Naive thymus-derived CD4-positive, alpha-beta T cell (primary cell): Measurements from ENCODE around the gene SNRNP70. TPM values are rescaled to one million over a fixed set of nuclear protein-coding genes. Genes with fewer than 3 reads are reported as not detected.

Source experiments
- ATAC-seq: fragments of 150-1000 bp; cut with Tn5 transposase; 2 replicates; pipeline ENCODE4 v1.10.0; 2021; ENCODE audit warnings: mild to moderate bottlenecking, moderate library complexity
- CTCF ChIA-PET: fragments of 350-600 bp; sonication (Branson Sonifier 250); formaldehyde crosslinking; loops from one replicate; lab custom pipeline; 2021; ENCODE audit warnings: antibody characterized with exemption; lab: Charles Lee
- POLR2A ChIA-PET: fragments of 350-600 bp; sonication (Branson Sonifier 250); formaldehyde crosslinking; loops from one replicate; lab custom pipeline; 2021; ENCODE audit warnings: antibody characterized with exemption, inconsistent platforms; lab: Charles Lee
- DNase-seq, 9 donors: peaks; one replicate each; pipeline versions ENCODE4 v3.0.0 to v3.0.0-alpha.2; 2020 to 2022; ENCODE audit warnings: mixed read lengths in 1 of 9
- H3K27ac ChIP-seq: one replicate; pipeline ENCODE4 v1.7.0; 2013; ENCODE audit warnings: mild to moderate bottlenecking, low read depth, low read length, moderate library complexity
- H3K27me3 ChIP-seq, 2 donors: one replicate each; pipeline ENCODE4 v1.7.0; 2013; ENCODE audit warnings: low read length in 2 of 2, mild to moderate bottlenecking in 2 of 2, moderate library complexity in 2 of 2; ENCODE audit not compliant: control insufficient read depth in 2 of 2, insufficient read depth in 2 of 2
- H3K36me3 ChIP-seq, 3 experiments: 1 replicate in 2 of 3; 2 replicates in 1 of 3; pipeline ENCODE4 v1.7.0; 2013; ENCODE audit warnings: low read length in 3 of 3, mild to moderate bottlenecking in 3 of 3, moderate library complexity in 1 of 3; ENCODE audit not compliant: insufficient read depth in 3 of 3, control insufficient read depth in 2 of 3
- H3K4me1 ChIP-seq, 2 donors: one replicate each; pipeline ENCODE4 v1.7.0; 2013; ENCODE audit warnings: low read length in 2 of 2, mild to moderate bottlenecking in 2 of 2, moderate library complexity in 1 of 2; ENCODE audit not compliant: control insufficient read depth in 2 of 2, insufficient read depth in 2 of 2
- H3K4me3 ChIP-seq: 2 replicates; pipeline ENCODE4 v1.7.0; 2013; ENCODE audit warnings: mild to moderate bottlenecking, low read length
- H3K9me3 ChIP-seq, 3 experiments: 1 replicate in 2 of 3; 2 replicates in 1 of 3; pipeline ENCODE4 v1.7.0; 2013; ENCODE audit warnings: low read length in 3 of 3; ENCODE audit not compliant: control insufficient read depth in 2 of 3
- H3K27ac Mint-ChIP-seq, 9 donors: one replicate each; pipeline ENCODE4 v1.8.0; 2020 to 2022; ENCODE audit warnings: mixed read lengths in 9 of 9, mild to moderate bottlenecking in 8 of 9, moderate library complexity in 5 of 9, inconsistent platforms in 2 of 9
- H3K27me3 Mint-ChIP-seq, 5 donors: one replicate each; pipeline ENCODE4 v1.8.0; 2021 to 2022; ENCODE audit warnings: mixed read lengths in 5 of 5, mild to moderate bottlenecking in 1 of 5
- H3K36me3 Mint-ChIP-seq, 5 donors: one replicate each; pipeline ENCODE4 v1.8.0; 2020 to 2022; ENCODE audit warnings: mixed read lengths in 5 of 5, mild to moderate bottlenecking in 3 of 5, inconsistent platforms in 1 of 5
- H3K4me1 Mint-ChIP-seq, 7 donors: one replicate each; pipeline ENCODE4 v1.8.0; 2020 to 2022; ENCODE audit warnings: mixed read lengths in 7 of 7, mild to moderate bottlenecking in 3 of 7, inconsistent platforms in 1 of 7
- H3K4me3 Mint-ChIP-seq, 10 donors: one replicate each; pipeline ENCODE4 v1.8.0; 2020 to 2022; ENCODE audit warnings: mild to moderate bottlenecking in 10 of 10, mixed read lengths in 10 of 10, moderate library complexity in 6 of 10, inconsistent platforms in 2 of 10
- H3K9me3 Mint-ChIP-seq, 11 donors: one replicate each; pipeline ENCODE4 v1.8.0; 2020 to 2022; ENCODE audit warnings: mixed read lengths in 11 of 11, mild to moderate bottlenecking in 4 of 11, inconsistent platforms in 1 of 11, moderate library complexity in 1 of 11
- intact Hi-C, 2 donors: fragments of 100-400 bp; cut with micrococcal nuclease; formaldehyde crosslinking; loops; one replicate each; pipeline ENCODE4 v1.15.1; 2023
- polyA plus RNA-seq, 2 donors: library from polyadenylated mRNA; unstranded; fragments of 300-500 nt; fragmentation: Illumina TruSeq; gene quantifications; one replicate each; pipeline ENCODE4 v1.2.3, GENCODE V29; 2021
- total RNA-seq, 6 experiments: library from RNA in 5 of 6; stranded (reverse) in 5 of 6; gene quantifications; 1 replicate in 5 of 6; 2 replicates in 1 of 6; pipeline ENCODE4 v1.2.3 and lab custom pipeline; 2021 to 2026

The SNRNP70 gene
- total and polyA plus RNA-seq, 7 experiments from 2014 or later = 48.0 to 837 (median 326) TPM

GRCh38 chr19:49109569-49110233, 24.4 kb downstream of the SNRNP70 start:
- intact Hi-C loops = loop anchor here in 1 of 2 donors (10.0 kb wide), 3 partner anchors 365 to 475 kb away; partner anchors contain the start of genes DBP and FLT3LG
- H3K27me3 ChIP-seq = no peaks in the 10 kb centered on the region
- Mint-ChIP-seq H3K4me3 (no peak overlapping the region), H3K36me3 (peaks cover 5 to 26% (median 15%) of the 10 kb centered on the region in 5 donors), H3K4me1 (peaks cover 9 to 27% (median 18%) of the 10 kb centered on the region in 7 donors), H3K9me3 (peaks cover 0 to 1% (median 0%) of the 10 kb centered on the region in 11 donors), H3K27me3 (no peaks in the 10 kb centered on the region), H3K27ac (peak overlapping the region in 2 of 9 donors; percentile 0 to 34)
- no peak overlapping the region for H3K27ac ChIP-seq
- POLR2A ChIA-PET = no interaction called here
- H3K4me1 ChIP-seq = peaks cover 4 to 6% of the 10 kb centered on the region in 2 donors
- H3K9me3 ChIP-seq = no peaks in the 10 kb centered on the region
- ATAC-seq = no peak
- no peak overlapping the region for H3K4me3 ChIP-seq
- DNase-seq = no peak
- CTCF ChIA-PET = interaction anchor here (0.9 to 1.0 kb wide), 2 partner anchors 8 to 12 kb away, joined by 3 read pairs; no protein-coding TSS in a partner anchor
- H3K36me3 ChIP-seq = peaks cover 0 to 48% (median 12%) of the 10 kb centered on the region in 3 experiments

- no peak for DNase-seq
- peaks cover 8 to 11% of the 10 kb centered on the region in 2 donors for H3K4me1 ChIP-seq
- CTCF ChIA-PET = interaction anchor here (1.1 kb wide), 1 partner anchor 36 kb away, joined by 3 read pairs; no protein-coding TSS in a partner anchor
- intact Hi-C loops = loop anchor here in 1 of 2 donors (10.0 kb wide), 3 partner anchors 364 to 476 kb away; partner anchors contain the start of genes DBP and FLT3LG
- H3K9me3 Mint-ChIP-seq = no peaks in the 10 kb centered on the region
- no peaks in the 10 kb centered on the region for H3K27me3 Mint-ChIP-seq
- no peak overlapping the region for H3K27ac ChIP-seq
- POLR2A ChIA-PET = interaction anchor here (1.1 kb wide), 1 partner anchor 18 kb away, joined by 4 read pairs; no protein-coding TSS in a partner anchor
- peaks cover 5 to 20% (median 10%) of the 10 kb centered on the region in 5 donors for H3K36me3 Mint-ChIP-seq
- H3K4me3 Mint-ChIP-seq = no peak overlapping the region
- no peak overlapping the region for H3K27ac Mint-ChIP-seq
- peaks cover 15 to 30% (median 23%) of the 10 kb centered on the region in 7 donors for H3K4me1 Mint-ChIP-seq
- H3K36me3 ChIP-seq = peaks cover 0 to 41% (median 8%) of the 10 kb centered on the region in 3 experiments
- H3K4me3 ChIP-seq = no peak overlapping the region
- no peaks in the 10 kb centered on the region for H3K27me3 ChIP-seq
- H3K9me3 ChIP-seq = no peaks in the 10 kb centered on the region
- ATAC-seq = no peak
Measured at GRCh38 chr19:49110567-49110966, 25.3 kb downstream of the SNRNP70 start.

GRCh38 chr19:49111218-49111998, 26.2 kb downstream of the SNRNP70 start:
- H3K4me3 Mint-ChIP-seq = peak overlapping the region in 2 of 10 donors; percentile 21 to 25
- H3K36me3 ChIP-seq = peaks cover 0 to 33% (median 8%) of the 10 kb centered on the region in 3 experiments
- DNase-seq = no peak
- H3K9me3 ChIP-seq = no peaks in the 10 kb centered on the region
- peak overlapping the region in 1 of 9 donors; percentile 13 for H3K27ac Mint-ChIP-seq
- no peaks in the 10 kb centered on the region for H3K27me3 ChIP-seq
- ChIA-PET POLR2A (interaction anchor here (0.6 to 1.1 kb wide), 2 partner anchors 16 to 17 kb away, joined by 4 read pairs; no protein-coding TSS in a partner anchor), CTCF (interaction anchor here (0.6 to 1.1 kb wide), 3 partner anchors 13 to 758 kb away, joined by 3 to 4 read pairs (median 3); no protein-coding TSS in a partner anchor)
- peaks cover 8 to 11% of the 10 kb centered on the region in 2 donors for H3K4me1 ChIP-seq
- ATAC-seq = no peak
- intact Hi-C loops = loop anchor here in 1 of 2 donors (10.0 kb wide), 3 partner anchors 363 to 477 kb away; partner anchors contain the start of genes DBP and FLT3LG
- no peak overlapping the region for H3K4me3 ChIP-seq
- H3K27me3 Mint-ChIP-seq = no peaks in the 10 kb centered on the region
- no peak overlapping the region for H3K27ac ChIP-seq
- no peaks in the 10 kb centered on the region for H3K9me3 Mint-ChIP-seq
- peaks cover 5 to 20% (median 10%) of the 10 kb centered on the region in 5 donors for H3K36me3 Mint-ChIP-seq
- peaks cover 19 to 31% (median 24%) of the 10 kb centered on the region in 7 donors for H3K4me1 Mint-ChIP-seq

- Histone ChIP-seq H3K4me1 (peaks cover 15 to 19% of the 10 kb centered on the region in 2 donors), H3K9me3 (no peaks in the 10 kb centered on the region), H3K4me3 (peak within 1 kb of the TSS; percentile 66), H3K27me3 (no peaks in the 10 kb centered on the region), H3K36me3 (peaks cover 0 to 7% (median 0%) of the 10 kb centered on the region in 3 experiments), H3K27ac (peak within 1 kb of the TSS; percentile 72)
- peaks cover 0 to 2% (median 0%) of the 10 kb centered on the region in 5 donors for H3K36me3 Mint-ChIP-seq
- H3K27me3 Mint-ChIP-seq = no peaks in the 10 kb centered on the region
- ATAC-seq (peak; percentile 74), DNase-seq (peak; percentile 62 to 94 (median 85))
- CTCF ChIA-PET = interaction anchor here (0.6 to 2.2 kb wide), 10 partner anchors 8 to 90 kb away, joined by 3 to 17 read pairs (median 3); no protein-coding TSS in a partner anchor
- H3K4me1 Mint-ChIP-seq = peaks cover 28 to 48% (median 34%) of the 10 kb centered on the region in 7 donors
- peak within 1 kb of the TSS in 8 of 9 donors; percentile 45 to 91 (median 84) for H3K27ac Mint-ChIP-seq
- intact Hi-C loops = loop anchor here (1.0 to 10.0 kb wide), 7 partner anchors 14 to 479 kb away; partner anchors contain the start of genes DBP (in 1 of the 2), FLT3LG (in 1 of the 2), GYS1 (in 1 of the 2) and RUVBL2 (in 1 of the 2)
- POLR2A ChIA-PET = interaction anchor here (0.8 to 1.5 kb wide), 10 partner anchors 13 to 388 kb away, joined by 3 to 13 read pairs (median 3); partner anchors contain the start of gene FTL
- peak within 1 kb of the TSS; percentile 83 to 94 (median 89) for H3K4me3 Mint-ChIP-seq
- H3K9me3 Mint-ChIP-seq = no peaks in the 10 kb centered on the region
Measured at GRCh38 chr19:49113762-49114629, 28.7 kb downstream of the SNRNP70 start, which contains the start of gene LIN7B. Gene LIN7B, plus strand, starts transcription at chr19:49114370. Its CDS starts 35 bp downstream, at chr19:49114405.

- intact Hi-C loops = loop anchor here (1.0 to 10.0 kb wide), 14 partner anchors 14 to 913 kb away; partner anchors contain the start of genes ALDH16A1 (in 1 of the 2), DBP (in 1 of the 2), FLT3LG (in 1 of the 2) and GYS1 (in 1 of the 2)
- Mint-ChIP-seq H3K36me3 (no peaks in the 10 kb centered on the region), H3K27me3 (peaks cover 0 to 2% (median 0%) of the 10 kb centered on the region in 5 donors), H3K4me3 (peak overlapping the region; percentile 77 to 94 (median 84)), H3K27ac (peak overlapping the region in 7 of 9 donors; percentile 47 to 91 (median 69)), H3K4me1 (peaks cover 27 to 48% (median 34%) of the 10 kb centered on the region in 7 donors), H3K9me3 (no peaks in the 10 kb centered on the region)
- Histone ChIP-seq H3K9me3 (no peaks in the 10 kb centered on the region), H3K36me3 (peaks cover 0 to 4% (median 0%) of the 10 kb centered on the region in 3 experiments), H3K27ac (peak overlapping the region; percentile 72), H3K4me1 (peaks cover 15 to 19% of the 10 kb centered on the region in 2 donors), H3K4me3 (peak overlapping the region; percentile 54), H3K27me3 (no peaks in the 10 kb centered on the region)
- ChIA-PET CTCF (interaction anchor here (0.5 to 2.2 kb wide), 6 partner anchors 17 to 459 kb away, joined by 3 to 17 read pairs (median 3); no protein-coding TSS in a partner anchor), POLR2A (interaction anchor here (0.8 to 1.2 kb wide), 6 partner anchors 13 to 153 kb away, joined by 3 to 13 read pairs (median 3); no protein-coding TSS in a partner anchor)
- DNase-seq = peak in 8 of 9 donors; percentile 27 to 61 (median 52)
- ATAC-seq = no peak
Measured at GRCh38 chr19:49114630-49115363, 29.5 kb downstream of the SNRNP70 start.
